Tibial nerve (tissue), 4 donors: ENCODE measurements around the gene FXYD6.

ENCODE experiments used
- CTCF ChIP-seq, 5 experiments: fragments of 200-600 bp in 3 of 5; fragments of 450-650 bp in 2 of 5; sonication (generic) in 3 of 5; IDR thresholded peaks; one replicate each; pipeline ENCODE4 v1.5.1; 2016 to 2019; ENCODE audit warnings: antibody characterized with exemption in 5 of 5, mild to moderate bottlenecking in 3 of 5, moderate library complexity in 2 of 5
- EP300 ChIP-seq, 2 donors: sonication (generic); formaldehyde crosslinking; IDR thresholded peaks; one replicate each; pipeline ENCODE4 v1.6.1; 2017; ENCODE audit warnings: antibody characterized with exemption in 2 of 2, mild to moderate bottlenecking in 1 of 2
- POLR2A ChIP-seq, 2 donors: fragments of 450-650 bp; IDR thresholded peaks; one replicate each; pipeline ENCODE4 v1.6.1; 2017; ENCODE audit warnings: antibody characterized with exemption in 2 of 2, mild to moderate bottlenecking in 2 of 2, moderate library complexity in 2 of 2

- TF ChIP-seq POLR2A (IDR thresholded peaks at IDR 0.05) (no peak), CTCF (IDR thresholded peaks at IDR 0.05) (no peak), EP300 (IDR thresholded peaks at IDR 0.05) (no peak)
Observed at GRCh38 chr11:117906710-117907109, 30.3 kb upstream of the FXYD6 start.
